Left kidney (tissue), 8 donors: ENCODE results near the gene STAT2. TPM values are rescaled to one million over a fixed set of nuclear protein-coding genes. Genes with fewer than 3 reads are reported as not detected.
"Not testable (repeated sequence)": the region's sequence is repeated elsewhere in the genome, so short reads cannot be mapped to it uniquely, and the experiment has no call there.

Source experiments
- DNase-seq: peaks from one replicate; pipeline ENCODE4 v3.0.0-alpha.2; 2013
- long read RNA-seq, 8 donors: transcript quantifications; one replicate each; lab custom pipeline, GENCODE V29; 2026
- polyA plus RNA-seq: library from polyadenylated mRNA; unstranded; fragments of 120-200 nt; gene quantifications from one replicate; pipeline ENCODE4 v1.2.1, GENCODE V29; 2013; ENCODE audit not compliant: insufficient read length

The STAT2 gene
- 153 TPM for polyA plus RNA-seq
- long read RNA-seq, donor 1, result 0 reads
- long read RNA-seq, donor 2, partial matches to known transcripts, result 0 of 3 reads
- long read RNA-seq, donor 2, other reads (novel, unspliced or antisense), result 0 of 3 reads
- long read RNA-seq, donor 3, result 0 reads
- long read RNA-seq, donor 4, result 0 reads
- long read RNA-seq, donor 5, result 0 reads
- long read RNA-seq, donor 6, partial matches to known transcripts, result 0 of 2 reads
- long read RNA-seq, donor 6, other reads (novel, unspliced or antisense), result 0 of 2 reads
- long read RNA-seq, donor 7, partial matches to known transcripts, result 0 of 2 reads
- long read RNA-seq, donor 7, other reads (novel, unspliced or antisense), result 0 of 2 reads
- long read RNA-seq, donor 8, partial matches to known transcripts, result 0 of 2 reads
- long read RNA-seq, donor 8, other reads (novel, unspliced or antisense), result 0 of 2 reads

DNA sequence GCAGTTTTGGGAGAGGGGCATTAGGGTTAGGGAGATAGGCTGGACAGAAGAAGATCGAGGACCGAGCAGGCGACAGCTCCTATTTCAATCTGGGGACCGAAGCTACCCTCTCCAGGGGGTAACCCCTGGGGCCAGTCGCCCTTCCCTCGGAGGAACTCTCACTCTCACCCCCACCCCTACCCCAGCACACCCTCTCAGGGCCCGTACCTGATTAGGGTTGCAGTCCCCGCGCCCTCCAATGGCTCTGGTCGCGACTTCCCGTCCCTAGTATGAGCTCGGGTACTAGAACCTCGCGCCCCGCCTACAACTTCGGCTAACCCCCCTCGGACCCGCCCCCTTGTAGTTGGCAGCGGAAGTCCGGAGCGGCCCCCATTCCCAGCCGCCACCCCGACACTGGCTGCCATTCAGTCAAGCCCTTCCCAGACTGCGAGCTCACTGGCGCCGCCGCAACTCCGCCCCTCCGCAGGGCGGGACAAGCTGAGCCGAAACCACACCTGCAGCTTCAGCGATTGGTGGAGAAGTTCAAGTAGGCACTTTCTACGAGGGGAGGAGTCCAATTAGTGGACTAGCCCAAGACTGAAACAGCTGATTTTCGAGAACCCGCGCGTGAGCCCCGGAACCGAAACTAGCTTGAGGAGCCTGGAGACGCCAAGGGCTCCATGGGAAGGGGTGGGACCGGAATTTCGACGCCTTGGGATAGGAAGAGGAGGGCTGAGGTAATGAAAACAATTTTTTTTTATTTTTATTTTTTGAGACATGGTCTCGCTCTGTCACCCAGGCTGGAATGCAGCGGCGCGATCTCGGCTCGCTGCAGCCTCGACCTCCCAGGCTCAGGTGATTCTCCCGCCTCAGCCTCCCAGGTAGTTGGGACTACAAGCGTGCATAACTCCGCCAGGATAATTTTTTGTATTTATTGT lies at the start of gene STAT2:
TSS of gene STAT2 (minus strand) at position 257 of the 917 bp plus-strand sequence. CDS start 3,536 bp downstream, outside the sequence.
- peak; percentile 100 for DNase-seq

- DNase-seq, result no peak
These were observed 49.0 kb upstream of the STAT2 start for GRCh38 chr12:56408799-56409417.

DNA sequence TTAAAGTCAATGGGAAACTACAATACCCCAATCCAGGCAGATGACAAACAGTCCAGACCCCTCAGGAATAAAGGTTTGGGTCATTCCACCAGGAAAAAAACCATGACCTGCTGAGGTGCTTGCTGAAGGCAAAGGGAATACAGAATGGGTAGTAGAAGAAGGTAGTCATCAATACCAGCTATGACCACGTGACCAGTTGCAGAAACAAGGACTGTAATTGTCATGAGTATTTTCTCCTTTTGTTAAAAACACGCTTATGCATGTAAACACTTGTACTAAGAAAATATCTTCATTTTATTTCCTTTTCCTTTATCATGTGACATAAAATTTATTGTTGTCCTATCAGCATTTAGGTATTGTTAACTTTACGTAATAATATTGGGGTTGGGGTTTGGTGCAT lies 44.3 kb upstream of the STAT2 start:
- DNase-seq, result not testable (repeated sequence)

- not testable (repeated sequence) for DNase-seq
These were observed 41.7 kb upstream of the STAT2 start for GRCh38 chr12:56401612-56402011.

- DNase-seq, result not testable (repeated sequence)
These were observed 41.2 kb upstream of the STAT2 start for GRCh38 chr12:56401125-56401524.

- DNase-seq, result not testable (repeated sequence)
These were observed 39.6 kb upstream of the STAT2 start for GRCh38 chr12:56399466-56399865.

- DNase-seq, result no peak
These were observed 38.4 kb upstream of the STAT2 start for GRCh38 chr12:56398324-56398723.

- DNase-seq, result no peak
These were observed 32.4 kb upstream of the STAT2 start for GRCh38 chr12:56392331-56392730.

DNA sequence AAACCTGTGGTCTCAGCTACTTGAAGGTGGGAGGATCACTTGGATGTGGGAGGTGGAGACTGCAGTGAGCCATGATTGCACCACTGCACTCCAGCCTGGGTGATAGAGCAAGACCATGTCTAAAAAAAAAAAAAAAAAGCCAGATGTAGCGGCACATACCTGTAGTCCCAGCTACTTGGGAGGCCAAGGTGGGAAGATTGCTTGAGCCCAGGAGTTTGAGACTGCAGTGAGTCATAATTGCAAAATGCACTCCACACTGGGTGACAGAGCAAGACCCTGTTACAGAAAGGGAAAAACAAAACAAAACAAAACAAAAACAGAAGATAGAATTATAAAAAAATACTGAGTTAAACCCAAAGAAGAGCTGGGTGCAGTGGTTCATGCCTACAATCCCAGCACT lies 31.8 kb upstream of the STAT2 start:
- DNase-seq, result no peak

- DNase-seq, result peak; percentile 36
These were observed 29.5 kb upstream of the STAT2 start for GRCh38 chr12:56389412-56389811.

DNA sequence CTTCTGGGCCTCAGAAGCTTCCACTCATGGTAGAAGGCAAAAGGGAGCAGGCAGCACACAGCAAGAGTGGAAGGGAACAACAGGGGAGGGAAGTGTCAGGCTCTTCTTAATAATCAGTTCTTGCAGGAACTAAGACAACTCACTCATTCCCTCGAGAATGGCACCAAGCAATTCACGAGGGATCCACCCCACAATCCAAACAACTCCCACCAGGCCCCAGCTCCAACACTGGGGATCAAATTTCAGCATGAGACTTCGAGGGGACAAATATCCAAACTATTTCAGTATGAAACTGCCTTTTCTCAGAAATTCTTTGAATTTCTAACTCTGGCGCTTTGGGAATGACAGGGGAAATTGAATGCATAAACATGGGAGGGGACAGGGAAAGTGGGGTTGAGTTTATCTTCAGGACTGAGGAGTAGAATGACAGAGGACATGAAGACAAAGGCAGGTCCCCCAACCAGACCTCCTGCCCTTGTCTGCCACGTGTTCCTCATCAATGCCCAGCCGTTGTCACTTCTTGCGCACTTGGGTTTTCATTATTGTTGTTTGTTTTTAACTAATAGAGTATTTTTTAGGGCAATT lies 27.3 kb upstream of the STAT2 start:
- DNase-seq, result peak; percentile 44

- no peak for DNase-seq
These were observed 26.0 kb upstream of the STAT2 start for GRCh38 chr12:56385873-56386272.

DNA sequence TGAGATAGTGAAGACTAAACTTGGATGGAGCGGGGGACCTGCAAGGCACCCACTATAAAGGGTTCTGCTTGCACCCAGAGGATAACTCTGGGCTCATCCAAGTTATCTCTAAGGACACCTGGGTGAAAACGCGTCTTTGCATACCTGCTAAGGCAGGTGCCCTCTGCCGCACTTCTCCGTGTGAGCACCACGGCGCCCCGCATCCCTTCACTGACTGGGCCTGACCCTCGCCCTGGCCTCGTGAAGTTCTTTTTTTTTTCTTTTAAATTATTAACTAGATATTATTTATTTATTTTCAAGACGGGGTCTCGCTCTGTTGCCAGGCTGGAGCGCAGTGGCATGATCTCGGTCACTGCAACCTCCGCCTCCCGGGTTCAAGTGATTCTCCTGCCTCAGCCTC lies 22.7 kb upstream of the STAT2 start:
- no peak for DNase-seq

DNA sequence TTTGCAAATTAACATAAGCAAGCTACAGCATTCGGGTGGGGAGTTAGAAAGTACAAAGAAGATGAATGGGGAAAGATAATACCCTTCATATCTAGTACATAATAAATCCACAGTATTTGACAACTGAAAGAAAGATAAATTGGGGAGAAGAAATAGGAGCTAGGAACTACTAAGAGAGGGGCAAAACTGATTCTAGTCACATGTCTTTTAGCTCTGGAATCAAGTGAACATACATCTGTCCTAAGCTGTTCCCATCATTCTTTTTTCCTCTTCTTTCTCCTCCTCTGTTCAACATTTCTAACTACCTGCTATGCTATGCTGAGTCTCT lies 18.0 kb upstream of the STAT2 start:
- no peak for DNase-seq

GRCh38 chr12:56377310-56377988 lies 17.5 kb upstream of the STAT2 start:
- no peak for DNase-seq

DNA sequence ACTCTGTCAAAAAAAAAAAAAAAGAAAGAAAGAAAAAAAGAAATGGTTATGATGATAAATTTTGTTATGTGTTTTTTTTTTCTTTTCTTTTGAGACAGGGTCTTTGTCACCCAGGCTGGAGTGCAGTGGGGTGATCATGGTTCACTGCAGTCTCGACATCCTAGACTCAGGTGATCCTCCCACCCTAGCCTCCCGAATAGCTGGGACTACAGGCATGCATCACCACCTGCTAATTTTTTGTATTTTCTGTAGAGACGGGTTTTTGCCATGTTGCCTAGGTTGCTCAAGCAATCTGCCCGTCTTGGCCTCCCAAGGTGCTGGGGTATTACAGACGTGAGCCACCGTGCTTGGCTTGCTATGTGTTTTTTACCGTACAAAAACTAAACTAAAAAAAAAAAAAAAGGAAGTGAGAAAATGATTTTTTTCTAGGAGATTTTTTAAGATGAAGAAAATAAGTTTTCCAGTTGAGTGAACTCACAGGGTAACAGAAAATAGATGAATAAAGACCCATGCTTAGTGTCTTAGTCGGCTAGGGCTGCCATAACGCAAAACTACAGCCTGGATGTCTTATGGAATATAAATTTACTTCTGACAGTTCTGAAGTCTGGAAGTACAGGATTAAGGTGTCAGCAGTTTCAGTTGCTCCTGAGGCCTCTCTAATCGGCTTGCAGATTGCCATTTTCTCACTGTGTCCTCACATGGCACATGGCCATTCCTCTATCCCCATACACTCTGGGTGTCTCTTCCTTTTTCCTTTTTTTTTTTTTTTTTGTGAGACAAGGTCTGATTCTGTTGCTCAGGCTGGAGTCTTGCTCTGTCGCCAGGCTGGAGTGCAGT lies 15.9 kb upstream of the STAT2 start:
- DNase-seq, result no peak

DNA sequence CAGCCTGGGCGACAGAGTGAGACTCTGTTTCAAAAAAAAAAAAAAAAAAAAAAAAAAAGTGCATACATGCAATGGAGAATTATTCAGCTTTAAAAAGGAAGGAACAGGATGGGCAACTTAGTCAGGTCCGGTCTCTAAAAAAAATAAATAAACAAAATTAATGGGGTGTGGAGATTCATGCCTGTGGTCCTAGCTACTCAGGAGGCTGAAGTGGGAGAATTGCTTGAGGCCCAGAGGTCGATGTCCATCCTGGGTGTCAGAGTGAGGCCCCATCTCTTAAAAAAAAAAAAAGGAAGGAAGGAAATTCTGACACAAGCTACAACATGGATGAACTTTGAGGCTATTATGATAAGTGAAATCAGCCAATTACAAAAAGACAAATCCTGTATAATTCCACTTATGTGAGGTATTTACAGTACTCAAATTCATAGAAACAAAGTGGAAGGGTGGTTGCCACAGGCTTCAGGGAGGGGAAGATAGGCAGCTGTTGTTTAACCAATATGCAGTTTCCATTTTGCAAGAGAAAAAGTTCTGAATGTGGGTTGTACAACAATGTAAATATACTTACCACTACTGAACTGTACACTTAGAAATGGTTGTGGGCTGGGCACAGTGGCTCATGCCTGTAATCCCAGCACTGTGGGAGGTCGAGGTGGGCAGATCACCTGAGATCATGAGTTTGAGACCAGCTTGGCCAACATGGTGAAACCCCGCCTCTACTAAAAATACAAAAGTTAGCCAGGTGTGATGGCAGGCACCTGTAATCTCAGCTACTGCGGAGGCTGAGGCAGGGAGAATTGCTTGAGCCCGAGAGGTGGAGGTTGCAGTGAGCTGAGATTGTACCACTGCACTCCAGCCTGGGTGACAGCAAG lies 15.1 kb upstream of the STAT2 start:
- no peak for DNase-seq

DNA sequence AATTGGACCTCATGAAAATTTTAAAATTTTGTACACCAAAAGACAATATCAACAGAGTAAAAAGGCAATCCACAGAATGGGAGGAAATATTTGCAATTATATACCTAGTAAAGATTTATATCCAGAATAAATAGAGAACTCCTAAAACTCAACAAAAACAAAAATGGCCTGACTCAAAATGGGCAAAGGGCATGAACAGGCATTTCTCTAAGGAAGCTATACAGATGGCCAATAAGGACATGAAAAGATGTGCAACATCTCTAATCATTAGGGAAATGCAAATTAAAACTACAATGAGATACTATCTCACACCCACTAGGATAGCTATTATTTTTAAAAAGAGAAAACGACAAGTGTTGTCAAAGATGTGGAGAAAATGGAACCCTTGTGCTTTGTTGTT lies 13.6 kb upstream of the STAT2 start:
- DNase-seq, result no peak

- no peak for DNase-seq
These were observed 7.0 kb upstream of the STAT2 start for GRCh38 chr12:56366948-56367347.
